SJSA1 (cell line): ENCODE measurements around the gene CA5A. TPM values are rescaled to one million over a fixed set of nuclear protein-coding genes. Genes with fewer than 3 reads are reported as not detected.
"Not testable (repeated sequence)": the region's sequence is repeated elsewhere in the genome, so short reads cannot be mapped to it uniquely, and the experiment has no call there.

Experiments used
- DNase-seq, 2 experiments: peaks; one replicate each; pipeline ENCODE4 v3.0.0-alpha.2; 2015 to 2020; ENCODE audit warnings: low spot score in 2 of 2, low read depth in 1 of 2
- H3K27ac ChIP-seq: fragments of 250-450 bp; sonication (Bioruptor Pico); 2 replicates; pipeline ENCODE4 v1.5.1; 2020; ENCODE audit warnings: mild to moderate bottlenecking, moderate library complexity
- H3K27me3 ChIP-seq: fragments of 250-450 bp; sonication (Bioruptor Pico); replicated peaks from 2 replicates; pipeline ENCODE4 v1.5.1; 2020; ENCODE audit warnings: mild to moderate bottlenecking, moderate library complexity
- H3K36me3 ChIP-seq: fragments of 250-450 bp; sonication (Bioruptor Pico); 2 replicates; pipeline ENCODE4 v1.5.1; 2020; ENCODE audit warnings: mild to moderate bottlenecking
- H3K4me1 ChIP-seq: fragments of 250-450 bp; sonication (Bioruptor Pico); replicated peaks from 2 replicates; pipeline ENCODE4 v1.6.1; 2021; ENCODE audit warnings: mild to moderate bottlenecking
- H3K4me3 ChIP-seq: fragments of 250-450 bp; sonication (Bioruptor Pico); 2 replicates; pipeline ENCODE4 v1.5.1; 2020; ENCODE audit warnings: mild to moderate bottlenecking
- H3K9me3 ChIP-seq: fragments of 250-450 bp; sonication (Bioruptor Pico); replicated peaks from 2 replicates; pipeline ENCODE4 v1.5.1; 2020; ENCODE audit warnings: mild to moderate bottlenecking
- total RNA-seq: library from RNA; depleted of rRNA; stranded (reverse); fragments of >200 nt; shearing (Covaris generic); gene quantifications from 2 replicates; pipeline ENCODE4 v1.2.3, GENCODE V29; 2014

CA5A gene
- total RNA-seq, 1 experiment from 2014 or later = not detected

DNA sequence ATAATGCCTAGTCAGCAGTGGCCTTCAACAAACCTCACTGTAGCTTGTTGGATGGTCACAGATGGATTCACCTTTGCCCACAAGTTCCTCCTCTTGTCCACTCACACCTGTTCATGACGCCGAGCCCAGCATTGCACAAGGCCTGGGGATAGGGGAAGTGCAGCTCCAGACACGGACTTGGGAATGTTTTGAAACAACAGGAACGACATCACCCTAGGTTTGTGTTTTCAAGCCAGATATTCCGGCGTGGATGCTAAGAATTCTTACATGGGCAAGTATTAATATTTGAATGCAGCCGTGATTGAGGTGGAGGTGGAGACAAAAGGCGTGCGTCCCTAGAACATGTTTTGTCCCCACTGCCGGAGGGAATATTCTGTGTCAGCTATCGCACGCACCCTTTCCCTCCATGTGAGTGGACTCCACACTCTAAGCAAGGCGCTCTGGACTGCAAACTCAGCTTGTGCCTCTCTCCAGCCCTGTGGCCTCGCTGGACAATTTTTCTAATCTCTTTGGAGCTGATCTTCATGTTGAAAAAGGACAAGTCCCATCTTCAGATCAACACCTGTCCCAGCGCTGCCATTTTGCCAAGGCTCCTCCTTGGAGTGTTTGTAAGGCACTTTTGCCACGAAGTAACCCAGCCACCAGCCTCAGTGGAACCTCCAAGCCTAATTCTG is 12.9 kb upstream of the CA5A start:
- Histone ChIP-seq H3K36me3 (peaks cover 25% of the 10 kb centered on the region), H3K9me3 (peaks cover 5% of the 10 kb centered on the region; the same call in 1 of the 2 replicates), H3K4me1 (peaks cover 13% of the 10 kb centered on the region), H3K27me3 (no peaks in the 10 kb centered on the region), H3K4me3 (no peak overlapping the region), H3K27ac (no peak overlapping the region)
- no peak for DNase-seq

DNA sequence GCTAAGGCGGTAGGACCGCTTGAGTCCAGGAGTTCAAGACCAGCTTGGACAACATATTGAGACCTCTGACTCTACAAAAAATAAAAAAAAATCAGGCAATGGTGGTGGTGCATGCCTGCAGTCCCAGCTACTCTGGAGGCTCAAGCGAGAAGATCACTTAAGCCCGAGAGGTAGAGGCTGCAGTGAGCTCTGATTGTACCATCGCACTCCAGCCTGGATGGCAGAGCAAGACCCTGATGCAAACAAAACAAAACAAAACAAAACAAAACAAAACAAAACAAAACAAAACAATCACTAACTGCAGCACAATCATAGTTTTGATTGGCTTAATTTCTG is 12.4 kb upstream of the CA5A start:
- Histone ChIP-seq H3K27ac (no peak overlapping the region), H3K9me3 (peaks cover 5% of the 10 kb centered on the region; the same call in 1 of the 2 replicates), H3K27me3 (no peaks in the 10 kb centered on the region), H3K4me3 (no peak overlapping the region), H3K4me1 (peaks cover 13% of the 10 kb centered on the region), H3K36me3 (peaks cover 20% of the 10 kb centered on the region)
- no peak for DNase-seq

DNA sequence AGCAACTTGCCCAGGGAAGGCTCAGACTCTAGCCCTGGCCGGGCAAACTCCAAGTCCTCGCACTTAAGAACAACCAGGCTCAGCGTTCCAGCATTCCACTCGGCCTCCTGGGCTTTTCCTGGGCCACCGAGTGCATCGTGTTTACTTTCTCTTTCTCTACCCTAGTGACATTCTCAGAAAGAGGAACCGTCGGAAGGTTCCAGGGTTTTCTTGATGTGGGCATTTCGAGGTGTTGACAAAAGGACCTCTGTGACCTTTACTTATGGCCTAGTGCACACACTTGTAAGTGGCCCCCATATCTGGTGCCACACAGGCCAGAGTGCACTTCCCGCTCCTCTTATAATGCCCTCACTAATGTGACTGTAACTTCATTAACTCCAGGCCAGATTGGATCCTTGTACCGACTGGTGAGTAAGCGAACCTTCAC is 11.8 kb upstream of the CA5A start:
- no peak overlapping the region for H3K27ac ChIP-seq
- DNase-seq = no peak
- H3K9me3 ChIP-seq = peaks cover 5% of the 10 kb centered on the region; the same call in 1 of the 2 replicates
- peaks cover 13% of the 10 kb centered on the region for H3K4me1 ChIP-seq
- no peaks in the 10 kb centered on the region for H3K27me3 ChIP-seq
- H3K4me3 ChIP-seq = no peak overlapping the region
- peaks cover 14% of the 10 kb centered on the region for H3K36me3 ChIP-seq

DNA sequence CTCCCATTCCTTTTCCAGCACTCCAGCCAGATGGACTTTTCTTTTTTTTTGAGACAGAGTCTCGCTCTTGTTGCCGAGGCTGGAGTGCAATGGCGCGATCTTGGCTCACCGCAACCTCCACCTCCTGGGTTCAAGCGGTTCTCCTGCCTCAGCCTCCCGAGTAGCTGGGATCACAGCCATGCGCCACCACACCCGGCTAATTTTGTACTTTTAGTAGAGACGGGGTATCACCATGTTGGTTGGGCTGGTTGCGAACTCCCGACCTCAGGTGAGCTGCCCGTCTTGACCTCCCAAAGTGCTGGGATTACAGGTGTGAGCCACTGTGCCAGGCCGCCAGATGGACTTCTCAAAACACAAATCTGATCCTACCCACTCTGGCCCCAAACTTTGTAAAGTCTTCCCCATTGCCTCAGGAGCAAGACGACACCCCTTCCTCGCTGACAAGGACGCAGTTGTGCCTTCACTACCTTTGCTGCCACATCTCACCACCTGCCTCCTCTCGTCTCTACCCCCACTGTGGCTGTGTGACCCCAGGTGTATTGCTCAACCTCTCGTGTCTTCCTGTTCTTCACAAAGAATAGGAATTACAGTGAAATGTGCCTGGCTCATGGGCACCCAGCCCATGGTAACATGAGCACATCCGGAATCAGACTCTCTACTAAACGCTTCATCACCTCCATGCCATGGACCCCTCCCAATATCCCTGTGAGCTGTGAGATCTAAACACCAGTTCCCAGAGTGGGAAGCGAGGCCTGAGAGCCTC is 11.2 kb upstream of the CA5A start:
- no peaks in the 10 kb centered on the region for H3K27me3 ChIP-seq
- H3K4me3 ChIP-seq = no peak overlapping the region
- no peak for DNase-seq
- H3K27ac ChIP-seq = no peak overlapping the region
- H3K36me3 ChIP-seq = peaks cover 8% of the 10 kb centered on the region
- H3K4me1 ChIP-seq = peaks cover 11% of the 10 kb centered on the region
- peaks cover 5% of the 10 kb centered on the region; the same call in 1 of the 2 replicates for H3K9me3 ChIP-seq

DNA sequence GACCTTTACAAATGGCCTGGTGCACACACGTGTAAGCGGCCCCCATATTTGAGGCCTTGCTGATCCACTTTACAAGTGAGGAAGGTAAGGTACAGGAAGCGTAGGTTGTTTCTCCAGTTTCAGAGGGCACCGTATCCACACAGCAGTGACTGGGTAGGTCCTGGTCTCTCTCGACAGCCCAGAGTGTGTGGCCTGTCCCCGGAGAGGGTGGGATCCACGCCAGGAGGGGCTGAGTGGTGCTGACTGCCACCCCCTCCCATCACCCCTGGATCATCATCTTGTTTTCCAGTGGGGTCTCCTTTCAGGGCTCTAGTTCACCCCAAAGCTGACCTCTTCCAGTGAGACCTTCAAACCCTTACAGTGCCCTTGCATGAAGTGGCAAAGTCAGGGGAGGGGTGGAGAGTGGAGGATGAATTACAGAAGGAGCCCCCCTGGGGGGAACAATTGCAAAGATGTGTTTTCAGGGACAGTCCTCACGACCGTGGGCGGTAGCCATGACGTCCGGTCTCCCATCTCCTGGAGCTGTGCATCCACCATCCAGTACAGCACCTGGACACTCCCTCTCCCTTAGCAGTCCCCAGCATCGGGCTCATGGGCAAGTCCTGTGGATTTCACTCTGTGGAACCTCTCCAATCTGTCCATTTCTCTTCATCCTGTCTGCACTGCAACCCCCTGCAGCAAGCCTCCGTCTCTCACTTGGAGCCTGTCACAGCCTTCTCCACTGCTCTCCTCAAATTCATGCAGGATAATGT is 10.4 kb upstream of the CA5A start:
- H3K4me3 ChIP-seq = no peak overlapping the region
- H3K27ac ChIP-seq = no peak overlapping the region
- peaks cover 5% of the 10 kb centered on the region for H3K4me1 ChIP-seq
- H3K9me3 ChIP-seq = peaks cover 2% of the 10 kb centered on the region; the same call in 1 of the 2 replicates
- no peak for DNase-seq
- no peaks in the 10 kb centered on the region for H3K27me3 ChIP-seq
- H3K36me3 ChIP-seq = peaks cover 3% of the 10 kb centered on the region

DNA sequence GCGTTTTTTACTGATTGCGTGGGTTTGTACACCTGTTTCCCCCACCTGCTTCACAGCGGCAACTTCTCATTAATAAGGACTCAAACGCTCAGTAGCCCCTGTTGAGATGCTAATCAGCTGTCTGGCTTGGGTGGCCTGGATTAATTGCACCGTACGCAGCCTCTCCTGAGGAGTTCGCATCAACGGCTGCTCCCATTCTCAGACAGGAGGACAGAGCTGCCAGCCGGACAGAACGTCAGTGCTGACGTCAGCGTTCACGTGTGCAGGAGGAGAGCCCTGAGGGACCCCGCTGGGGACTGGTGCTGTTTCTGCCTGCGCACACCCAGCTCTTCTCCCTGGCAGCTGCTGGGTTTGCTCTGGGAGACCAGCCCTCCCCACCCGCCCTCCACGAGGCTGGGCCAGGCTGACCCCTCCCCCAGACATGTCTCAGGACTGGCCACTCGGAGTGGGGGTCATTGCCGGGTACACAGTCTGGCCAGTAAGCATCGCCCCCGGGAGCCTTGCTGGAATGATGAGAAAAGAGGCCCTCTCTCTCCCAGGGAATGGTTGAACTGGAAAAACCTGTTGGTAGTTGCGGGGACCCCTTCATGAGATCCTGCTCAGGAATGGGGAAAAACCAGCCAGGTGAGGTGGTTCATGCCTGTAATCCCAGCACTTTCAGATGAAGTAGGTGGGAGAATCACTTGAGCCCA is 9.2 kb upstream of the CA5A start:
- DNase-seq = no peak
- H3K9me3 ChIP-seq = no peaks in the 10 kb centered on the region
- no peaks in the 10 kb centered on the region for H3K27me3 ChIP-seq
- no peak overlapping the region for H3K4me3 ChIP-seq
- peaks cover 2% of the 10 kb centered on the region for H3K4me1 ChIP-seq
- no peak overlapping the region for H3K27ac ChIP-seq
- no peaks in the 10 kb centered on the region for H3K36me3 ChIP-seq

DNA sequence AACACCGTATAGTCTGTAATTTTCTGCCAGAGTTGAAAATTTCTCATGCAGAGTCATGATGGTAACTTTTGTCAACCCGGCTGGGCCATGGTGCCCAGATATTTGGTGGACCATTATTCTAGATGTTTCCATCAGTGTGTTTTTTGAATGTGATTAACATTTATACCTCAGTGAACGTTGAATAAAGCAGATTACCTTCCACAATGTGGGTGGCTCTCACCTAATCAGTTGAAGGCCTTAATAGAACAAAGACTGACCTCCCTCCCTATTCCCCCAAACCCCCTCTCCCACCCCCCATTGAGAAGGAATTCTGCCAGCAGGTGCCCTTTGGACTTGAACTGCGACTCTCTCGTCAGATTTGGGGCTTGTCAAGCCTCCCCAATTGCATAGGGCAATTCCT is 6.4 kb upstream of the CA5A start:
- Histone ChIP-seq H3K27me3 (no peaks in the 10 kb centered on the region), H3K9me3 (no peaks in the 10 kb centered on the region), H3K4me1 (no peaks in the 10 kb centered on the region), H3K27ac (no peak overlapping the region), H3K36me3 (no peaks in the 10 kb centered on the region), H3K4me3 (no peak overlapping the region)
- DNase-seq = no peak

DNA sequence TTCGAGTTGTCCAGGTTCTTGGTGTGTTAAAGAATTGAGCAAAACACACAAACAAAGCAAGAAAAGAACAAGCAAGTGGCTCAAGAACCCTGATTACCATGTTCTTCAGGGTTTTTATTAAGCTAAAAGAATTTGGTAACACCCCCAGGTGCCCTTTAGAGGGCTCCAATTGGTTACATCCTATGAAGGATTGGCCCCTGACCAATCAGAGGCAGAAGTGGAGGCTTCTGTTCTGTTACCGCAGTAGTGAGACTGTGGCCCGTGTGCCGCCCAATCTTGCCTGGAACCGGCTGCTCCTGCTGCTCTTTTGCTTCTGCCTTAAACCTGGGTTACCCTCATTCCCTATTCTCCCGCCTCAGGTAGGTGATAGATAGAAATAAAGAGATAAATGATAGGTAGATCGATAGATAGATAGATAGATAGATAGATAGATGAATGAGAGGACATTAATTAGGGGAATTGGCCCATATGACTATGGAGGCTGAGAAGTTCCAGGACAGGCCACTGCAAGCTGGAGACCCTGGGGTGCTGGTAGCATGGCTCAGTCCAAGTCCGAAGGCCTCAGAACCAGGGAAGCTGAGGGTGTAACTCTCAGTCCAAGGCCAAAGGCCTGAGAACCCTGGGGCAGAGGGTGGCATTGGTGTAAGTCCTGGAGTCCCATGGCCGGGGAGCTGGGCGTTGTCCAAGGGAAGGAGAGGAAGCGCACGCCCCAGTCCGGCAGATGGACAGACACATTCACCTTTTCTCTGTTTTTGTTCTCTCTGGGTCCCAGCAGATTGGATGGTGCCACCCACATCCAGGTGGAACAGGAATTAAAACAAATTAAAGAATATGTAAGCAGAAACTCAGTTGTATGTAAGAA is 3.5 kb upstream of the CA5A start:
- Histone ChIP-seq H3K27me3 (no peaks in the 10 kb centered on the region), H3K9me3 (no peaks in the 10 kb centered on the region), H3K36me3 (no peaks in the 10 kb centered on the region), H3K27ac (no peak overlapping the region), H3K4me1 (no peaks in the 10 kb centered on the region), H3K4me3 (no peak overlapping the region)
- no peak for DNase-seq

DNA sequence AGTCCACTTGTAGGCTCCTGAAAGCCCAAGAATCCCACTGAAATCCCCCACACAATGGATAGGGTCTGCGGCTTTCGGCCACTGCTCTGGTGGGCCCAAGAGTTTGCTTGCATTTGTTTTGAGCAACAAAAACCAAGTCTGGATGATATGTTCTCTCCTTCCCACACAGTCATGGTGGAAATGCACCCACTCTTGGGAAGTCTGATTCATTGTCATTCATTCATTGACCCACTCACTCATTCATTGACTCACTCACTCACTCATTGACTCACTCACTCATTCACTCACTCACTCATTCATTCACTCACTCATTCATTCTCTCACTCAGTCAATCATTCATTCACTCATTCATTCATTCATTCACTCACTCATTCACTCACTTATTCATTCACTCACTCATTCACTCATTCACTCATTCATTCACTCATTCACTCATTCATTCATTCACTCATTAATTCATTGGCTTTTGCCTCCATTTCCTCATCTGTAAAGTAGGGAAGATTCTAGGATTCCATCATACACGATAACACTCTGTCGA is 2.2 kb upstream of the CA5A start:
- no peaks in the 10 kb centered on the region for H3K36me3 ChIP-seq
- DNase-seq = no peak
- H3K9me3 ChIP-seq = no peaks in the 10 kb centered on the region
- H3K4me3 ChIP-seq = no peak overlapping the region
- no peak overlapping the region for H3K27ac ChIP-seq
- no peaks in the 10 kb centered on the region for H3K4me1 ChIP-seq
- H3K27me3 ChIP-seq = no peaks in the 10 kb centered on the region

DNA sequence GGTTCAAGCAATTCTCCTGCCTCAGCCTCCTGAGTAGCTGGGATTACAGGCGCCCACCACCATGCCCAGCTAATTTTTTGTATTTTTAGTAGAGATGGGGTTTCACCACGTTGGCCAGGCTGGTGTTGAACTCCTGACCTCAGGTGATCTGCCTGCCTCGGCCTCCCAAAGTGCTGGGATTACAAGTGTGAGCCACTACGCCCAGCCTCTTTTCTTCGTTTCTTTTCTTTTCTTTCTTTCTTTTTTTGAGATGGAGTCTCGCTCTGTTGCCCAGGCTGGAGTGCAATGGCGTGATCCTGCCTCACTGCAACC is 858 bp upstream of the CA5A start:
- H3K27ac ChIP-seq, H3K36me3 ChIP-seq, H3K4me3 ChIP-seq, H3K4me1 ChIP-seq, H3K9me3 ChIP-seq, DNase-seq, H3K27me3 ChIP-seq: not testable (repeated sequence)

DNA sequence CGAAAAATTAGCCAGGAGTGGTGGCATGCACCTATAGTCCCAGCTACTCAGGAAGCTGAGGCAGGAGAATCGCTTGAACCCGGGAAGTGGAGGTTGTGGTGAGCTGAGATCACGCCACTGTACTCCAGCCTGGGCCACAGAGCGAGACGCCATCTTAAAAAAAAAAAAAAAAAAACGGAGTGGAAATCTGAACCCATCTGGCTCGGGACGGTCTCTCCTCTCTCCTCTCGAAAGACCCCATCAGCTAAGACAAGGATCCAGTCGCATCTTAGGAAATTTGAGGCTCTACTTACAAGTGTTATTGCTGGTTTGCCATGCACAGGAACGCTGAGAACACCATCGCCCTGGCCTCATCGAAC is 334 bp downstream of the CA5A start:
- not testable (repeated sequence) for DNase-seq, H3K9me3 ChIP-seq, H3K27ac ChIP-seq, H3K4me1 ChIP-seq, H3K36me3 ChIP-seq, H3K27me3 ChIP-seq, H3K4me3 ChIP-seq

DNA sequence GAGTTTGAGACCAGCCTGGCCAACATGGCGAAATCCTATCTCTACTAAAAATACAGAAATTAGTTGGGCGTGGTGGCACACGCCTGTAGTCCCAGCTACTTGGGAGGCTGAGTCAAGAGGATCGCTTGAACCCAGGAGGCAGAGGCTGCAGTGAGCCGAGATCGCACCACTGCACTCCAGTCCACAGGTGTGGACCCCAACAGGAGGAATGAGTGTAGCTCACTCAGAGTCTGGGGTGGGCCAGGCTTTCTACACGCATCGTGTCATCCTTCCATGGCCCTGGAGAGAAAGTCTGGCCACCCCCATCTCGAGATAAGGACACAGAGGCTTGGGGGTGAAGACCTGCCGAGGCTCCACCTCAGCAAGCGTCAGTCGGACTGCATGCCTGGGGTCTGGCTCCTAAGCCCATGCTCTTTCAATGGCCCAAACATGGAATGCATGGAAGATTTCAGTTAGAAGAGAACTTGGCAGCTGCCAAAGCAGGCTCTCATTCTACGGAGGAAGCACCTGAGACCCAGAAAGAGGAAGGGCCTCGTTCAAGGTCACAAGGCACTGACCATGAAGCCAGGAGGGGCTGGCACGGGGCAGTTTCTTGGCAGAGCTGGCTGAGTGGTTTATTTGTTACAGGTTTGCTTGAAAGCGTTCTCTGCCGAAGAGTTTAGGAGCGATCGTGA is 1.4 kb downstream of the CA5A start:
- H3K4me1 ChIP-seq, H3K27me3 ChIP-seq, H3K27ac ChIP-seq, DNase-seq, H3K36me3 ChIP-seq, H3K9me3 ChIP-seq, H3K4me3 ChIP-seq: not testable (repeated sequence)

DNA sequence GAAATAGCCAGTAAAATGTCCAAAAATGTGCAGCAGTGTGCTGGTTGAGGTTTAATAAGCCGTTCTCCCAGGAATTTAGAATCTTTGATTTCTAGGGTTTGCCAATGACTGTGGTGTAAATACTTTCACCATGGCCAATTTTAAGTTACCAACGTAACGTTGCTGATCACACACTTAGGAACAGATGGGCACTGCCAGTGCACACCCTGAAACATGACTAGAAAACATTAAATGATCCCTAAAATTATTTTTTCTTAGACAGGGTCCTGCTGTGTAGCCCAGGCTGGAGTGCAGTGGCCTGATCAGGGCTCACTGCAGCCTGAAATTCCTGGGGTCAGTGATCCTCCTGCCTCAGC is 3.2 kb downstream of the CA5A start:
- no peak overlapping the region for H3K4me3 ChIP-seq
- H3K27ac ChIP-seq = no peak overlapping the region
- no peaks in the 10 kb centered on the region for H3K27me3 ChIP-seq
- H3K36me3 ChIP-seq = no peaks in the 10 kb centered on the region
- DNase-seq = no peak
- no peaks in the 10 kb centered on the region for H3K4me1 ChIP-seq
- no peaks in the 10 kb centered on the region for H3K9me3 ChIP-seq
